ENCODE measurements around the gene CNDP1.

The CNDP1 gene

GRCh38 chr18:74525741-74526140, 8.6 kb upstream of the CNDP1 start:
- no peak overlapping the region for H3K27ac ChIP-seq

GRCh38 chr18:74526488-74526887, 7.8 kb upstream of the CNDP1 start:
- TF ChIP-seq ZFX (IDR thresholded peaks at IDR 0.05; ENCODE audit: borderline replicate concordance) = no peak
- TF ChIP-seq, protein P1, sequence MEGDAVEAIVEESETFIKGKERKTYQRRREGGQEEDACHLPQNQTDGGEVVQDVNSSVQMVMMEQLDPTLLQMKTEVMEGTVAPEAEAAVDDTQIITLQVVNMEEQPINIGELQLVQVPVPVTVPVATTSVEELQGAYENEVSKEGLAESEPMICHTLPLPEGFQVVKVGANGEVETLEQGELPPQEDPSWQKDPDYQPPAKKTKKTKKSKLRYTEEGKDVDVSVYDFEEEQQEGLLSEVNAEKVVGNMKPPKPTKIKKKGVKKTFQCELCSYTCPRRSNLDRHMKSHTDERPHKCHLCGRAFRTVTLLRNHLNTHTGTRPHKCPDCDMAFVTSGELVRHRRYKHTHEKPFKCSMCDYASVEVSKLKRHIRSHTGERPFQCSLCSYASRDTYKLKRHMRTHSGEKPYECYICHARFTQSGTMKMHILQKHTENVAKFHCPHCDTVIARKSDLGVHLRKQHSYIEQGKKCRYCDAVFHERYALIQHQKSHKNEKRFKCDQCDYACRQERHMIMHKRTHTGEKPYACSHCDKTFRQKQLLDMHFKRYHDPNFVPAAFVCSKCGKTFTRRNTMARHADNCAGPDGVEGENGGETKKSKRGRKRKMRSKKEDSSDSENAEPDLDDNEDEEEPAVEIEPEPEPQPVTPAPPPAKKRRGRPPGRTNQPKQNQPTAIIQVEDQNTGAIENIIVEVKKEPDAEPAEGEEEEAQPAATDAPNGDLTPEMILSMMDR (IDR thresholded peaks at IDR 0.05) = no peak

More at GRCh38 chr18:74525741-74526140, 8.6 kb upstream of the CNDP1 start:
- TF ChIP-seq, protein P1 (IDR thresholded peaks at IDR 0.05) = no peak
- no peak for TF ChIP-seq ZFX (IDR thresholded peaks at IDR 0.05; ENCODE audit: borderline replicate concordance)

GRCh38 chr18:74528478-74528877, 5.8 kb upstream of the CNDP1 start:
- TF ChIP-seq, protein P1 (IDR thresholded peaks at IDR 0.05) = no peak
- TF ChIP-seq ZFX (IDR thresholded peaks at IDR 0.05; ENCODE audit: borderline replicate concordance) = no peak
- no peak overlapping the region for H3K27ac ChIP-seq

More at GRCh38 chr18:74526488-74526887, 7.8 kb upstream of the CNDP1 start:
- no peak overlapping the region for H3K27ac ChIP-seq

GRCh38 chr18:74528913-74529312, 5.4 kb upstream of the CNDP1 start:
- H3K27ac ChIP-seq = no peak overlapping the region
- TF ChIP-seq, protein P1 (IDR thresholded peaks at IDR 0.05) = no peak
- no peak for TF ChIP-seq ZFX (IDR thresholded peaks at IDR 0.05; ENCODE audit: borderline replicate concordance)

DNA sequence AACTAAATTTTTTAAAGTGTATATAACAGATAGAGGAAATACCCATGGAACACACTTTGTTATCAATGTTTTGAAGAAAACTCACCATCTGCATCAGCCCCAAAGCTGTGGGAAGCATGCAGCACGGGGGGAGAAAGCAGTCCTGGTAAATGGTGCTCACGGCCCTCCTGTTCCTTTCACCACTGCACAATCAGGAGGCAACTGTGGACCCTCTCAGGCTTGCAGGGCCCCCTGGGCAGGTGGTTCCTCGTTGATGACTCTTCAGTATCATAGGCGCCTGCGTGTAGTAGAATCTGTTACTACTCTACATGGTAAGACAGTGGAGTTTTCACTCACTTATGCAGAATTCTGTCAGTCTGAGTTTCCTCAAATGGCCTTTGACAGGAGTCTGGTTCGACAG, 4.9 kb upstream of the CNDP1 start:
- H3K27ac ChIP-seq = no peak overlapping the region
- TF ChIP-seq ZFX (IDR thresholded peaks at IDR 0.05; ENCODE audit: borderline replicate concordance) = no peak
- TF ChIP-seq, protein P1 (IDR thresholded peaks at IDR 0.05) = no peak

DNA sequence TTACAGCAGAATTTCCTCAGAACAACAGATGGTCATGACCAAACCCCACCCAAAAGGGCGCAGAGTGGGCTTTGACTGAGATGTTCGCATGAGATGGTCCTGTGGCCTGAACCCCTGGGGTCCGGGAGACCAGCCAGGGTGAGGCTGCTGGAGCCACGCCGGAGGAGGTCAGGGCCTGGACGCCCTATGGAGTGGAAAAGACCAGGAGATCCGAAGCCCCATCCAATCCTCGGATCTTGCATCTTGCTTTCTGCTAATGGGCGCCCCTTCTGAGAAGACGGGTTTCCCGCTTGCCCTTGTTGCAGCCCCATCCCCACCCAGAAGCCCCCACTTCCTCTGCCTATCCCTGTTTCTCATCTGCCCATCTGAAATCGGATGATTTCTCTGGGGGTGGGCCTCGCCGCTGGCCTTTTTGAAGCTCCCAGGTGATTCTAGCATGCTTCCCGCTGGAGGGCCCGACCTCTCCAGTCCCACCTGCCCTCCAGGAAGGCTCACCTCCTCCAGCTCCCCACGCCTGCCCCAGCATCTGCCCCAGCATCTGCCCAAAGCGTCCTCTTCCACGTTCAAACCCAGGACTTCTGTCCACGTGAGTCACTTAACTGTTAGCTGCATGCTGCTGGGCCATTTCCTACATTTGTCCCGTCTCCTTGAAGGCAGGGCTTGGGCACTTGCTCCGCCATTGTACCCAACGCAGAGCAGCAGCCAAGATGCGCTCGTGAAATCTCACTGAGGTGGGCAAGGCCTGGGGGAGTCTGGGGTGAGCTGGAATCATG, 4.3 kb upstream of the CNDP1 start:
- H3K27ac ChIP-seq = no peak overlapping the region
- no peak for TF ChIP-seq ZFX (IDR thresholded peaks at IDR 0.05; ENCODE audit: borderline replicate concordance)
- TF ChIP-seq, protein P1 (IDR thresholded peaks at IDR 0.05) = no peak

DNA sequence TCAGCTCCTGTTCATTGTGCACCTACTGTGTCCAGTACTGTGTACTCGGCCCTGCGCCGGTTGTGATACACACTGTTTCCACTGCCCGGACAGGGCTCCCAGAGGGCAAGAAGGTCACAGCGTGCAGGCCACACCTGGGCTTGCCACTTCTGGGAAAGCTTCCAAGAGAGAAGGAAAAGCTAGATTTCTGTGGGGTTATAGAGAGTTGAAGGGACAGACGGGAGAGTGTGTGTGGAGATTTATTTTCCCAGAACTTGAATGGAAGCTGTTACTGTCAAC, 3.8 kb upstream of the CNDP1 start:
- H3K27ac ChIP-seq = no peak overlapping the region
- TF ChIP-seq ZFX (IDR thresholded peaks at IDR 0.05; ENCODE audit: borderline replicate concordance) = no peak
- TF ChIP-seq, protein P1 (IDR thresholded peaks at IDR 0.05) = no peak

Data from 22Rv1 (cell line).